Smooth muscle cell (in vitro differentiated cells): ENCODE data around the gene NAA25. TPM values are rescaled to one million over a fixed set of nuclear protein-coding genes. Genes with fewer than 3 reads are reported as not detected.

Experiments
- DNase-seq: peaks from one replicate; lab custom pipeline; 2025; ENCODE audit not compliant: unreplicated experiment; lab: John Stamatoyannopoulos, UW
- H2AFZ ChIP-seq: fragments of 200-600 bp; sonication (generic); 2 replicates; pipeline ENCODE4 v1.6.0; 2016; ENCODE audit warnings: antibody characterized with exemption, low read depth, mild to moderate bottlenecking
- H3F3A ChIP-seq: fragments of 200-600 bp; sonication (generic); 2 replicates; pipeline ENCODE4 v1.6.0; 2017; ENCODE audit warnings: antibody characterized with exemption, low read depth
- H3K27ac ChIP-seq: fragments of 200-600 bp; sonication (generic); 2 replicates; pipeline ENCODE4 v1.5.1; 2016; ENCODE audit warnings: low read depth, mild to moderate bottlenecking
- H3K27me3 ChIP-seq: fragments of 200-600 bp; sonication (generic); 2 replicates; pipeline ENCODE4 v1.6.1; 2016; ENCODE audit warnings: low read depth, mild to moderate bottlenecking
- H3K36me3 ChIP-seq: fragments of 200-600 bp; sonication (generic); 2 replicates; pipeline ENCODE4 v1.5.1; 2016; ENCODE audit warnings: low read depth
- H3K4me1 ChIP-seq: fragments of 200-600 bp; sonication (generic); 2 replicates; pipeline ENCODE4 v1.5.1; 2016; ENCODE audit warnings: low read depth
- H3K4me2 ChIP-seq: fragments of 200-600 bp; sonication (generic); 2 replicates; pipeline ENCODE4 v1.6.0; 2016; ENCODE audit warnings: mild to moderate bottlenecking
- H3K4me3 ChIP-seq: fragments of 200-600 bp; sonication (generic); 2 replicates; pipeline ENCODE4 v1.5.1; 2016; ENCODE audit warnings: mild to moderate bottlenecking
- H3K79me2 ChIP-seq: fragments of 200-600 bp; sonication (generic); 2 replicates; pipeline ENCODE4 v1.6.0; 2016; ENCODE audit warnings: low read depth, mild to moderate bottlenecking
- H3K9ac ChIP-seq: fragments of 200-600 bp; sonication (generic); 2 replicates; pipeline ENCODE4 v1.6.0; 2016; ENCODE audit warnings: low read depth
- H3K9me3 ChIP-seq: fragments of 200-600 bp; sonication (generic); replicated peaks from 2 replicates; pipeline ENCODE4 v1.5.1; 2016; ENCODE audit warnings: low read depth
- H4K20me1 ChIP-seq: fragments of 200-600 bp; sonication (generic); 2 replicates; pipeline ENCODE4 v1.6.0; 2016; ENCODE audit warnings: low read depth
- WGBS: methylation state at CpG from one replicate; pipeline ENCODE4 v1.1.7; 2016; ENCODE audit warnings: low lambda C conversion rate; 5-methylcytosine and 5-hydroxymethylcytosine counted together
- polyA plus RNA-seq: library from polyadenylated mRNA; unstranded; fragments of >200 nt; fragmentation: Nextera tagmentation; extraction: Ambion mirVana; gene quantifications from 2 replicates; pipeline ENCODE4 v1.2.1, GENCODE V29; 2016
- total RNA-seq: library from RNA; depleted of rRNA; stranded (reverse); fragments of >200 nt; gene quantifications from 2 replicates; pipeline ENCODE4 v1.2.3, GENCODE V29; 2014
- TF ChIP-seq, protein P1 (sequence below): fragments of 200-600 bp; sonication (generic); IDR thresholded peaks from 2 replicates; pipeline ENCODE4 v1.5.1; 2017; ENCODE audit warnings: borderline replicate concordance, mild to moderate bottlenecking, antibody characterized with exemption; ENCODE audit not compliant: insufficient read depth, poor library complexity, severe bottlenecking

The NAA25 gene
- total and polyA plus RNA-seq, 2 experiments from 2014 or later: 14.7 to 19.8 TPM

DNA sequence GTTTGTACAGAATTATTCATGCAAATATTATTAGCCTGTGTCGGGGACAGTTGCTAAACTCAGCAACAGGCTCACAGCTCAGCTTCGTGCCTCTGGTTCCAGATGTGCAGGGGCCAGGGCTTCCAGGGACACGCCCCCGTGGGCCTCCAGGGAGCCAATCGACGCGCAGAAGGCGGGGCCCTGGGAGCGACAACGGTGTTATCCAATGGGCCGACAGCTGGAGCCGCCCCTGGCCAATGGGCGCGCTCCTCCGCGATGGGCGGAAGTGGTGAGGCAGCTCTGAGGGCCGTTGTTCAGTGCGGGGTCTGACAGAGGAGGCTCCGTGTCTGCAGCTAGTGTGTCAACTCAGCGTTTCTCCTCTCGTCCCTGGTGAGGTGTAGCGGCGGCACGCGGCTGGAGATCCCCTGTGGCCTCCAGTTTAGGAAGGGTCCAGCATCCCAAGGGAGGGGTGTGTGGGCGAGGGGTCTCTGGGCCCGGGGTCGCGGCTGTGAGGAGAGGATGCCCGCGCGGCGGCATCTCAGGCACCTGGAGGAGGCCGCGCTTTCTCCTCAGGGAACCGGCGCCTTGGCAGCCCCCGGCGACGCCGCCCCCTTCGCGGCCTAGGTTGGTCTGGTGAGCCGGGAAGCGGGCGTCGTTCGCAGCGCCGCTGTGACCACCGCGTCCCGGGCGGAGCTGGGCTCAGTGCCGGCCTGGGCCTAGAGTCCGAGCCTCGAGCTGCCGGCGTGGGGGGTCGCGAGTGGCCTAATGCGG lies 16.8 kb upstream of the NAA25 start, which contains the start of gene TRAFD1:
Gene TRAFD1 (plus strand): TSS at position 311 of the 750 bp plus-strand sequence. CDS start 4,963 bp downstream, outside the sequence.
- Histone ChIP-seq H3F3A (peaks cover 6% of the 10 kb centered on the region), H3K36me3 (no peaks in the 10 kb centered on the region), H3K9ac (peak within 1 kb of the TSS; percentile 89), H2AFZ (no peak within 1 kb of the TSS), H3K4me2 (peak within 1 kb of the TSS; percentile 94), H3K27me3 (no peaks in the 10 kb centered on the region), H3K27ac (peak within 1 kb of the TSS; percentile 88), H3K4me1 (peaks cover 20% of the 10 kb centered on the region), H3K79me2 (peaks cover 39% of the 10 kb centered on the region), H3K9me3 (no peaks in the 10 kb centered on the region), H4K20me1 (peaks cover 38% of the 10 kb centered on the region), H3K4me3 (peak within 1 kb of the TSS; percentile 73)
- under 1% methylated on average over 59 of the region's 63 CpGs for WGBS
- TF ChIP-seq, protein P1, sequence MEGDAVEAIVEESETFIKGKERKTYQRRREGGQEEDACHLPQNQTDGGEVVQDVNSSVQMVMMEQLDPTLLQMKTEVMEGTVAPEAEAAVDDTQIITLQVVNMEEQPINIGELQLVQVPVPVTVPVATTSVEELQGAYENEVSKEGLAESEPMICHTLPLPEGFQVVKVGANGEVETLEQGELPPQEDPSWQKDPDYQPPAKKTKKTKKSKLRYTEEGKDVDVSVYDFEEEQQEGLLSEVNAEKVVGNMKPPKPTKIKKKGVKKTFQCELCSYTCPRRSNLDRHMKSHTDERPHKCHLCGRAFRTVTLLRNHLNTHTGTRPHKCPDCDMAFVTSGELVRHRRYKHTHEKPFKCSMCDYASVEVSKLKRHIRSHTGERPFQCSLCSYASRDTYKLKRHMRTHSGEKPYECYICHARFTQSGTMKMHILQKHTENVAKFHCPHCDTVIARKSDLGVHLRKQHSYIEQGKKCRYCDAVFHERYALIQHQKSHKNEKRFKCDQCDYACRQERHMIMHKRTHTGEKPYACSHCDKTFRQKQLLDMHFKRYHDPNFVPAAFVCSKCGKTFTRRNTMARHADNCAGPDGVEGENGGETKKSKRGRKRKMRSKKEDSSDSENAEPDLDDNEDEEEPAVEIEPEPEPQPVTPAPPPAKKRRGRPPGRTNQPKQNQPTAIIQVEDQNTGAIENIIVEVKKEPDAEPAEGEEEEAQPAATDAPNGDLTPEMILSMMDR: no peak
- peak; percentile 92 for DNase-seq

DNA sequence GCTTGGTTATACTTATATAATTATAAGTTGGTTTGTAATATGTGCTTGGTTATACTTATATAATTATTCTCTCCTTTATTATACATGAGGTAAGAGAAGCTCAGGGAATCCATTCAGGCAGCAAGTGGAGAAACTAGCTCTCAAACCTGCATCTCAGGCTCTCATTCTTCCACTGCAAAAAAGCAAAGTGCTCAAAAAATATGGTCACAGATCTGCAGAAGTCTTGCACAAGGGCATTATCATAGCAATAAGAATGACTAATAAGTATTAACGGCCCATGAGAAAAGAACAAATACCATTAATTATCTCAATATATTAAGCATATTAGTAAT lies 16.3 kb upstream of the NAA25 start:
- no peak overlapping the region for H3K9ac ChIP-seq
- peak overlapping the region; percentile 23 for H3K4me3 ChIP-seq
- H3K4me2 ChIP-seq: peak overlapping the region; percentile 79
- H4K20me1 ChIP-seq: peaks cover 37% of the 10 kb centered on the region
- H3K27ac ChIP-seq: no peak overlapping the region
- H3K4me1 ChIP-seq: peaks cover 20% of the 10 kb centered on the region
- H3K36me3 ChIP-seq: no peaks in the 10 kb centered on the region
- peaks cover 39% of the 10 kb centered on the region for H3K79me2 ChIP-seq
- no peak for DNase-seq
- H3F3A ChIP-seq: peaks cover 6% of the 10 kb centered on the region
- no peaks in the 10 kb centered on the region for H3K9me3 ChIP-seq
- WGBS: 21% methylated on average over 1 of the region's 1 CpG
- H3K27me3 ChIP-seq: no peaks in the 10 kb centered on the region
- TF ChIP-seq, protein P1: no peak
- H2AFZ ChIP-seq: no peak overlapping the region

DNA sequence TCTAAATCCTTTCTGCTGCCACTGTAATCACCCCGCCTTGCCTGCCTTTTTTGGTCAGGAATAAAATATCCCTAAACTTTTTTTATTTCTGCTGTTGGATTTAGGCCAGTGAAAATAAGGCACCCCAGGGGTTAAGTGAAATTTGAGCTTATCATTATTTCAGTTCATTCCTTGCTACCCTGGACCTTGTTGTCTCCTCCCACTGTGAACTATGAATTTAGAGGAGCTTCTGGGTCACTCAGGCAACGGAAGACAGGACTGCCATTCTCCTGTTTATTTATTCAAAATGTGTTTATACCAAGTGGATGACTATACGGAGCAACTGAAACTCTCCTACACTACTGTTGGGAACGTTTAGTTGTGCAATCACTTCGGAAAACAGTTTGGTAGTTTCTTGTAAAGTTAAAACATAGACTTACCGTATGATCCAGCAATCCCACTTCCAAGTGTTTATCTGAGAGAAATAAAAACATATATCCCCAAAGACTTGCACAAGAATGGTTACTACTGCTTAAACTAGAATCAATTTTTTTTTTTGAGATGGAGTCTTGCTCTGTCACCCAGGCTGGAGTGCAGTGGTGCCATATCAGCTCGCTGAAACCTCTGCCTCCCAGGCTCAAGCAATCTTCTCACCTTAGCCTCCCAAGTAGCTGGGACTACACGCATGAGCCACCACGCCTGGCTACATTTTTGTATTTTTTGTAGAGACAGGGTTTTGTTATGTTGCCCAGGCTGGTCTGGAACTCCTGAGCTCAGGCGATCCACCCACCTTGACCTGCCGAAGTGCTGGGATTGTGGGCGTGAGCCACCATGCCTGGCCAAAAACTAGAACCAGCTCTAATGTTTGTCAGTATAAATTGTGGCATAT lies 14.5 kb upstream of the NAA25 start:
- H3K36me3 ChIP-seq: no peaks in the 10 kb centered on the region
- 52% methylated on average over 12 of the region's 12 CpGs for WGBS
- H3K27ac ChIP-seq: peak overlapping the region; percentile 77
- H3K9ac ChIP-seq: no peak overlapping the region
- peaks cover 24% of the 10 kb centered on the region for H3K79me2 ChIP-seq
- TF ChIP-seq, protein P1: no peak
- peaks cover 24% of the 10 kb centered on the region for H4K20me1 ChIP-seq
- no peak for DNase-seq
- H3F3A ChIP-seq: peaks cover 6% of the 10 kb centered on the region
- no peak overlapping the region for H2AFZ ChIP-seq
- H3K4me1 ChIP-seq: peaks cover 14% of the 10 kb centered on the region
- peak overlapping the region; percentile 56 for H3K4me2 ChIP-seq
- no peaks in the 10 kb centered on the region for H3K27me3 ChIP-seq
- H3K4me3 ChIP-seq: no peak overlapping the region
- H3K9me3 ChIP-seq: no peaks in the 10 kb centered on the region
